HG03571 (cell line): ENCODE data around the gene CA5B.
"Not testable (repeated sequence)": the region's sequence is repeated elsewhere in the genome, so short reads cannot be mapped to it uniquely, and the experiment has no call there.

ENCODE experiments used
- ATAC-seq: cut with Tn5 transposase; IDR thresholded peaks from one replicate; pipeline ENCODE4 v1.9.1; 2021; ENCODE audit not compliant: unreplicated experiment

Gene CA5B

DNA sequence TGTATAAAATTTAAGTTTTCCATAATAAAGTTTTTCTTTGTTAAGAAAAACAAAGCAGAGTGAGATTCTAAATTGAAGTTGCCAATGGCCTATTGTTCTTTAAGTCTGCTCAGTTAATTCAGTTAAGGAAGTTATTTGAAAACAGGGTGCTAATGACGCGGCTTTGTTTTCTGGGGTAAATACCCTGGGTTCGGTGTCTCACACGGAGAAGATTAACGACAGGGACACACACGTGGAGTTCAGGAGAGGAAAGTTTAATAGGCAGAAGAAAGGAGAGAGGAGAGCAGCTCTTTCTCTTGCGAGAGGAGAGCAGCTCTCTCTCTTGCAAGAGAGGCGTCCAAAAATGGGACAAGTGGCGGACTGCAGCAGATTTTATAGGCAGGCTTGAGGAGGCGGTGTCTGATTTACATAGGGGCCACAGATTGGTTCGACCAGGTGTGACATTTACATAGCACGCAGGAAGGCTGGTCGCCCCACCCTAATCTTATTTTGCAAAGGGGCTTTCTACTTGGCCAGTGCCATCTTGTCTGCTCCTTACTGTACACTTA is 9.6 kb downstream of the CA5B start:
- ATAC-seq = no peak

DNA sequence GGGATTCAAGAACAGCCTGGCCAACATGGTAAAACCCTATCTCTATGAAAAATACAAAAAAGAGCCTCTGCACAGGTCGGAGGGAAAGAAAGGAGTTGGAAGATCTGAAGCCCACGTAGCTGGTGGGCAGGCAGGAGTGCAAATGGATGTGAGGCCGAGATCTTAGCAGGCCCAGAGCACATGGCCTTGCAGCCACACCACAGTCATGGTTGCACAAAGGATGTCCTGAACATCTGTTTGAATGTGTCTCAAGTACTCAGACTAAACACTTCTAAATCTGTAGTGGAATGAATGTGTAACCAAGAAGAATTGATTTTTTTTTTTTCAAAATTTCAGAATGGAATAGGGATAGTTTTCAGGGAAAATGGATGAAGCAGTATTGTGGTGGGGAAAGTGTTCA is 10.8 kb downstream of the CA5B start:
- no peak for ATAC-seq

DNA sequence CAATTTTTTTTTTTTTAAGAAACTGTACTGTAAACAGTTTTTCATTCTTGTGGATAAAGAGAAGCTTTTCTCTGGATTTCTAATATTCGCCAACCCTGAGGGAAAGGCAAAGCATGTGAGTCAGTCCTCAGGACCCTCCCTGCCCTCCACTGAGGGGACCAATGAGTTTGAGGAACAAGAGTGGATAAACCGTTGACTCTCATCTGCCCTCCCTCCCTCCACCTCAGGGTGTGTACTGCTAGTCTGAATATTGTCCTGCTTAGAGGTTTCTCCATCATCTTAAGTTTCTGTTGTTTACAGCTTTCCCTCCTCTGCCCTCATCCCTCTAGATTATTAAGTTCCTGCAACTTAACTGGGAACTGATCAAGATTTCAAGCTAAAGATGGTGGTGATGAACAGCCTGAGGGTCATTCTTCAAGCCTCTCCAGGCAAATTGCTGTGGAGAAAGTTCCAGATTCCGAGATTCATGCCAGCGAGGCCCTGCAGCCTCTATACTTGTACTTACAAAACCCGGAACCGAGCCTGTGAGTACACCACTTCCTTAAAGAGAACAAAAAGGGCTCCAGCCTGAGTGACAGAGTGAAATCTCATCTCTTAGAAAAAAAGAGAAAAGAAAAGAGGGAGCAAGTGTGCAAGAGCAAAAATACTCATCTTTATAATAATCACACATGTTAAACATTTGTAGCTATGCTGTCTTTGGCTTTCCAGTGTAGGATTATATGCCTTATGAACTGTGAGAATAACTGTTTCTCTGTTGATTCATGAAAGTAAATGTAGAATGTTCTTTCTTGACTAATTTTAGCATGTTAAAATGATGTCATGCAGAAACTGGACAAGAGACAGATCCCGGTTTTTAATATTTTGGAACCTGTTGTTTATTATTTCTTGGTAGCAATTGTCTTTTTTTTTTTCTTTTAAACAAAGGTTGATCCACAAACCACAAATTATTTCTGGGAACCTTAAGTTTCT is 11.9 kb downstream of the CA5B start:
- ATAC-seq = peak; percentile 82

DNA sequence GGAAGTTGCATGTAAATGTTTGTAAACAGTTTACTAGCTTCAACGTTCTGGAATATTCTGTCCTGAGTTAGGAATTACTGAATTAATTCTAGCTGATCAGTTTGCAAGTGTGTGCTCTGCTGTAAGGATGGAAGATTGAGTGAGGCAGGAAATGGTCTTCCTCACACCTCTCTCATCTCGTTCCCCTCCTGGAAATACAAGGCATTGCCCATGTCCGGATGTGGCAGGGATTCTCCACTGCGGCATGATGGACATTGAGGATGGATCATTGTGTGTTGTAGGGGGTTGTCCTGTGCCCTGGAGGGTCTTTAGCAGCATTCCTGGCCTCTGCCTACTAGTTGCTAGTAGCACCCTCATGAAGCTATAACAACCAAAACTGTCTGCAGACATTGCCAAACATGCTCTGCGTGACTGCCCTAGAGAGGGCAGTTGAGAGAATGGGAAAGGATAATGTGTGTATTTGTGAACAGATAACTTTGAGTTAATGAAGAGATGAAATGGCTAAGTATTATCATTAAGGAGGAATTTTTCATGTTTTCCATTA is 12.6 kb downstream of the CA5B start:
- no peak for ATAC-seq

DNA sequence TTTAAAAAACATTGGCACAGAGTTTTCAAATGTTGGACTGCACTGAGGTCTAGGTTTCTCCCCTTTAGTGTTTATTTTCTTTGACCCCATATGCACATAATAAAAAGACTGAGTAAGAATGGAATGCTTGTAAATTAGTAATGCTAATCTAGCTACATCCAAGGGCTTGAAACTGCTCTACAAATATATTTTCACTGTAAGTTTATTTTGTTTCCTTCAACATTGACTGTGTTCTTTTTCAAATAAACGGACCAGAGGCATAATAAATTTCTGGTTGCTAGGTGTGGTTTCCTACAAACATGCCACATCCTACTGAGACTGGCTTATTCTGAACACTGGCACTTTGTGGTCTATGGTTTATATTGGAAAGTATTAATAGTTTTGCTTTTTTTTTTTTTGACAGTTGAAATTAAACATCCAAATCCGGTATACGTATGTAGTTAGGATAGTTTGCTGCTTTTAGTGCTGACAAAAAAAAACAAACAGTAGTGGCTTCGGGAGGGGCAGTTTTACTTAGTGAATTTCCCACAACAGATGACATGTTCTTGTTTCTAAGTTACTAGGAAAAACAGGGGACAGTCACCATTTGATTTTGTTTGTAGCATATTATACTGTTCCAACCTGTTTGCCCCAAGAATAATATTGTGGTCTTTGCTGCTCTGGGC is 13.2 kb downstream of the CA5B start:
- ATAC-seq = no peak

DNA sequence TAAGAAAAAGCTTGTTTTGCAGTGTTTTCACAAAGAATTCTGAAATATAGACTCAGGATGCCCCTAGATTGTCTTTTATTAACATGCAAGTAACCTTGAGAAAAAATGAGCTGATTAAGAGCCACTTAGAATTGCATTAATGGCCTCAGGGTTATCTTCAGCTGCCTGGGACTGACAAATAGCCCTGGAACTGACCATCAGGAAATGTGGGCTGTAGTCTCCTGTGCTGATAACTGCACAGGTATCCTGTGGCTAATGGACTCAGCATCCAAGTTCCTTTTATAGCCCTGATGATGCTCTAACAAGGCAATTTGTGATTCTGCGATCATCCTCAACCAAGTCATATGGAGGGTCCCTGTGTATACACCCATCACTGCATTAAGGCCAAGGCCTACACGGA is 17.0 kb downstream of the CA5B start:
- ATAC-seq = no peak

DNA sequence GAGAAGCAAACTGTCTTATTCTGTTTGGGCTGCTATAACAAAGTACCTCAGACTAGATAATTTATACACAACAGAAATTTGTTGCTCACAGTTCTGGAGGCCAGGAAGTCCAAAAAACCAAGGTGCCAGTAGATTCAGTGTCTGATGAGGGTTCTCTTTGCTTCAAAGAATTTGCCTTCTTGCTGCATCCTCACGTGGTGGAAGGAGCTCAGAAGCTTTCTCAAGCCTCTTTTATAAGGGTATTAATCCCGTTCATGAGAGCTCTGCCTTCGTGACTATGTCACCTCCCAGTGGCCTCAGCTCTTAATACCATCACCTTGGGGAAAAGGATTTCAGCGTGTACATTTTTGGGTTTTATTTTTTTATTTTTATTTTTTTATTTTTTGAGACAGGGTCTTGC is 20.1 kb downstream of the CA5B start:
- ATAC-seq = no peak

DNA sequence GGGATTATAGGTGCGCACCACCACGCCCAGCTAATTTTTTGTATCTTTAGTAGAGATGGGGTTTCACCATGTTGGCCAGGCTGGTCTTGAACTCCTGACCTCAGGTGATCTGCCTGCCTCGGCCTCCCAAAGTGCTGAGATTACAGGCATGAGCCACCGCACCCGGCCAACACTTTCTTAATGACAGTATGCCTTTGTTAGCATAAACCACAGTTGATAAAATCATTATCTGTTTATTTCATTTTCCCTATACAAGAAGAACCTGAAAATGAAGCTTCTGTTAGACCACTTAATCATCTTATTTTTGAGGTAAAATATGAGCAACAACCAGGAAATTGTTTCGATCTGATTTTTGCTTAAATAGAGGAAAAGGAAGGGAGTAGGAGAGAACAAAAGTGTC is 21.8 kb downstream of the CA5B start:
- ATAC-seq = not testable (repeated sequence)

DNA sequence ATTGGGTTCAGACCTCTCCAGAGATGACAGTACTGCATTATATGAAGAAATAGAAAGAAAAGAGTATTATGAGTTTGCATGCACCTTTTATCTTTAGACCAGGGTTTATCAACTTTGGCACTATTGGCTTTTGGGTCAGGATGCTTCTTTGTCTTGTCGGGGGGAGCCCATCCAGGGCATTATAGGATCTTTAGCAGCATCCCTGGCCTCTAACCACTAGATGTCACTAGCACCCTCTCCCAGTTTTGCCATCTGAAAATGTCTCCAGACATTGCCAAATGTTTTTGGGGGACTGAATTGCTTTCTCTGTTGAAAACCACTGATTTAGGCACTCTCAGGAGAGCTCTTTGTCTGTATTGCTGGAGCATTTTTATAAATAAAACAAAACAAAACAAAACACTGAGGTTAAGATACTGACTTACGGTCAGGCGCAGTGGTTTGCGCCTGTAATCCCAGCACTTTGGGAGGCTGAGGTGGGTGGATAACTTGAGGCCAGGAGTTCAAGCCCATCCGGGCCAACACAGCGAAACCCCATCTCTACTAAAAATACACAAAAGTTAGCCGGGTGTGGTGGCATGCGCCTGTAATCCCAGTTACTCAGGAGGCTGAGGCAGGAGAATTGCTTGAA is 23.6 kb downstream of the CA5B start:
- no peak for ATAC-seq

DNA sequence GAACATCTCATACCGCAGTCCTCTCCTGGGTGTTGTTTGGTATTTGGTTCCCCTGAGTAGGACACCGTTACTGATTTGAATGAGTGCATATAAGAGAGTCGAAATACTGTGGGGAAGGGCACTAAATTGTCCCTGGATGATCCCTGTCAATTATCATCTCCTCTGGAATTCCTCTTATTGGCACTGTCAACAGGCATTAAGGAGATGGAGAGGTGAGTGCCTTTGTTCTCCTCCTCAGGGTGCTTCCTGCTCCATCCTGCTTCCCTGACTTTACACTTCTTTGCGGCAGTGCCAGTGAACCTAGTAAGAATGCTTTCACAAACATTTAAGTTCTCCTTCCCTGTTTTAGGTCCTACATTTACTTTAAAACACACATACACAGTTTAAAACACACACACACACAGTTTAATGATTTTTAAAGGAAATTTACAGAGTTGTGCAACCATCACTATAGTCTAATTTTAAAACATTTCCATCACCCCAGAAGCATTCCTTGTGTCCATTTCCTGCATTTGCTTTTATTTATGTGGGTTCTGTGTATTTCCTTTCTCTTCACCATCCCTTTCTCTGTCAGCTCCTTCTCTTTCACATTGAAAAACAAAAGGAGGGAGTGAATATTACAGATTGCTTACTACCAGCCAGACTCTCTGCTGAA is 31.4 kb downstream of the CA5B start:
- no peak for ATAC-seq

DNA sequence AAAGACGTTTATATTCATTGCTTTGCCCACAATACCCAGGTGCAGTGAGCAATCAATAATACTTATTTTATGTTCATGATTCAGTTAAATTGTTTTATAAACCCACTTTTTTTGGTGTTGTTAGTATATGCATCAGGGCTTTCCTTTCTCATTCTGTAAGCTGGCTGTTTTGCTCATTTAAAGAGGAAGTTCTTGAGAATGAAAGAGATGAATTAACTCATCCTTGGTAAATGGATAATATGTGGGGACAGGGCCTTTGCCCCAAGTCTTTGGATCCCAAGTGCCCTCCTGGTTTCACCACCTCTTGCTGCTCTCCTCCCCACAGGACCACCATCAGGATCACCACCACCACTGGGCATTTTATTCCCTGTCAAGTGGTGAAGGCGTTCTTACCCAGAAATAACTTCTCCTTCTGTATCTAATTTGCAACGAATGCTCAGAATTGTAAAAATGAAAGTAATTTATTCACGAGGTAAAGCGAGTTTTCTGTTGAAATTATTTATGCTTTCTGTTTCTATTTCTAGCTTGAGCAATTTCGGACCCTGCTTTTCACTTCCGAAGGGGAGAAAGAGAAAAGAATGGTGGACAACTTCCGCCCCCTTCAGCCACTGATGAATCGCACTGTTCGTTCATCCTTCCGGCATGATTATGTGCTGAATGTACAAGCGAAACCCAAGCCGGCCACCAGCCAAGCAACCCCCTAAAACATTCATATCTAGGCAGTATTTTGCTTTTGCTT is 44.1 kb downstream of the CA5B start:
- peak; percentile 94 for ATAC-seq

DNA sequence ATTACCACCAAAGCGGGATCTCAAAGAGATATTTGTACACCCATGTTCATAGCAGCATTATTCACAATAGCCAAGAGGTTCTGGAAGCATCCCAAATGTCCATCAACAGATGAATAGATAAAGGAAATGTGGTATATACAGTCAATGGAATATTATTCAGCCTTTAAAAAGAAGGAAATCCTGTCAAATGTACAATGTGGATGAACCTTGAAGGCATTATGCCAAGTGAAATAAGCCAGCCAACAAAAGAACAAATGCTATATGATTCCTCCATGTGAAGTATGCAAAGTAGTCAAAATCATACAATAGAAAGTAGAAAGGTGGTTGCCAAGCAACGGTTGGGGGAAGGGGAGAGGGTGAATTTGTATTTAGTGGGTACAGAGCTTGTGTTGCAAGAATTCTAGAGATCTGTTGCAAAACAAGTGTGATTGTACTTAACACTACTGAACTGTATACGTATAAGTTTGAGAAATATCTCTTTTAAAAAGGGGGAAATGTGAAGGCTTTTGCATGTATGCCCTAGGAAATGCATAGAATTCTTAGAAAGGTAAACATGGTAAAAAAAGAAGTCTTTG is 47.2 kb downstream of the CA5B start:
- no peak for ATAC-seq

DNA sequence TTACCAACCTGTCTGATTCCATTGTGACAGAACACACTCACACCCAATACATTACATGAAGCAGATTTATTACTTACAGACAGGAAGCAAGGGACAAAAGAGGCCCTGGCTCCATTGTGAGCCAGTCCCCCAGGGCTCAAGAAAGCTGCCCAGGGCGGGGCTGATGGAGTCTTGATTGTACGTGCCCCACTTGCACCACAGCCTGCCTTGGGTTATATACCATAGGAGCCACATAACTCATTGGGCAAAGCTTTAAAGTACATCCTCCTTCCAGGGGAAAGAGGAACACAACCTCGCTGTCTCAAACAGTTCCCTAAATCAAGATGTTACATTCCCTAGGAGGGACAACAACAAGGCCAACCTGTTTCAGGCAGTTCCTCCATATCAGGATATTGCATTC is 48.8 kb downstream of the CA5B start:
- no peak for ATAC-seq

DNA sequence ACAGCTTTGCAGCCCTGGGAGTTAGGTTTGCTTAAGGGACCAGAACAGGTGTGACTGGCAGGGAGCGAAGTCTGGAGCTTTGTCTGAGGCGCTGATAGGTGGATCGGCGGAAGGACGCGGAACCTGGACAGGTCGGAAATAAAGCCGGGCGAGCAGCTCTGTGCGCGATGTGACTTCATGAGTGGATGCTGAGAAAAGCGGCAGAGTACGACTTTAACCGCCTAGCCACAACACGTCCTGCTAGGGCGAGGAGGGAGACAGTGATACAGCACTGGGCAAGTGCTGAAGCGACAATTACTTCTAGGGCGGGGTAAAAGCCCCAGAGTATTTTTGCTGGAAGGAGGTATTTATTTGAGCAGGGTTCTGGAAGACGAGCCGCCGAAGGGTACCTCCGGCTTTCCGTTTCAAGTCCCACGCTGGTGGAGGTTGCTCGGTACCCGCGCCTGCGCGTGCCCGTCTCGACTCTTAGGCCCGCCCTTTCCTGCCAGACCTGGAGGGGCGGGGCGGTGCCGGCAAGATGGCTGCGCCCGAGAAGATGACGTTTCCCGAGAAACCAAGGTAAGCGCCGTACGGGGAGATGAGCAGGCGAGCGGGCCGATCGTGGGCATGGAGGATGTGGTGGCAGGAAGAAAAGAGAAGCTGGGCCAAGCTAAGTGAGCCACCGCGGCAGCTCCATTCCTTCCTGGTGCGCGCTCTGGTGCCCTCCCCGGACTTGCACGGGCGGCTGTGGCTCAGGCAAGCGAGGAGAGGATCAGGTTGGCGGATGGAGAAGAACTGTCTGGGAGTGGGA is 52.1 kb downstream of the CA5B start, which contains the start of gene ZRSR2:
Gene ZRSR2, plus strand, starts transcription at position 506 of the 790 bp plus-strand sequence. Its CDS starts 12 bp downstream, at position 518.
- peak; percentile 91 for ATAC-seq

DNA sequence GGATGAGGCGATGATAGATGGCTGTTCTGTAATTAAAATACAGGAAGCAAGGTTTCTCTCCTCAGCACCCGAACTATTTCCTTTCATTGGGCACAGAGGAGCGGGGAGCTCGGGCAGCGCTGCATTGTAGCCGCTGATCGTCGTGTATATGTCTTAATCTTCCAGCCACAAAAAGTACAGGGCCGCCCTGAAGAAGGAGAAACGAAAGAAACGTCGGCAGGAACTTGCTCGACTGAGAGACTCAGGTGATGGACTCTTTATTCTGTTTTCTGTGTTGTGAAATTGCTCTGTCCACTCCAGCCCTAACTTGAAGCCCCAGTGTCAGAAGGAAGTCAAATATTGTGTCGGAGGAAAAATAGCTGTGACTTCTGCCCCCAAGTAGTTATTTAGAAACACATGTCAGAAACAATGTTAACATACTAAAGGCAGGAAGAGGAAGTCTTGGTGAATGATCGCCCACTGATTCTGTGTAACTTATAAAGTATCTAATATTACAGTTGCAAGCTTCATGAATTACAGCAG is 52.8 kb downstream of the CA5B start:
- peak; percentile 24 for ATAC-seq

DNA sequence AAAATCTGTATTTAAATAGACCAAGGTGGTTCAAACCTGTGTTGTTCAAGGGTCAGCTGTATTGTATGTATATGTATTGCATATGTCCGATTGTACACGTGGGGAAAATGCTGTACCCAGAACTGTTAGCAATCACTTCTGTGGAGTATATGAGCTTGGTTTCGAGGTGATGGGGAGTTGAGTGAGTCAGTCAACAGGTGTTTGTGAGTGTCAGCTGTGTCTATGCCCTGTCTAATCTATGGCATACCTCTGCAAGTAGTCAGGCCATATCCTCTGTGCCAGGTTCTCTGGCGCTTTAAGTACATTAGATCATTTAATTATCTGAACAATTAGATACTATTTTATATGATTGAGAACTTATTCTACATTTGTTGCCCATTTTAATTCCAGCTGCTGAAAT is 59.6 kb downstream of the CA5B start:
- ATAC-seq = no peak

DNA sequence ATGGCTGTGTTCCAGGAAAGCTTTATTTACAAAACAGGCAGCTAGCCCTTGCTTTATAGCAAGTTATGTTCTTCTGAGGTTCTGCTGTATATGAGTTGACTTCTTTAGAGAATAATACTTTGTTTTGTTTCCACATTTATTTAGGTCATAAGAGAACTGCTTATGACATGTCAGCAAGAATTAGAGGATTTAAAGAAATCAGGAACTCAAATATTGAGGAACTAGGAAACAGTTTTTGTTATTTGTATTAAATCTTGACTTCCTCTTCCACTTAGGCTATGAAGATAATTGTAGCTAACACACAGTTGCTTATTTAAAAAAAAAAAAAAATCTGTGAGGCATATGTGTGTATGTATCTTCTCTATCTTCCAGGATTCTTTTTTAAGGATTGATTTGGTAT is 66.5 kb downstream of the CA5B start:
- no peak for ATAC-seq

DNA sequence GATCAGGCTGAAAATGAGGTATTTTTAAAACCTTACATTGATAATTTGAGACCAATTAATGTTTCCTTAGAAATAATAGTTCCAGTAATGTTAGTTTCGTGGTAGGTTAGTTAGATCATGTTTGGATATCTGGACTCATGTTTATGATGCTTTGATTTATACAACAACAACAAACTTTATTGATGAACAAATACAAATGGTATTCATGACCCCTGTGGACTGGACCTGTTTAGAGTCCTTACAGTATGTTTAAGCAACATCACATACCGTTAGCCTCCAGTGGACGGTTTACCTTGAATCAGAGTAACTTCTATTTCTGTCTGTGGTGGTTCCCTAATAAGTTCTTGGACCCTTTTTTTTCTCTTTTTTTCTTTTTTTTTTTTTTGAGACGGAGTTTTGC is 70.2 kb downstream of the CA5B start:
- no peak for ATAC-seq
